CD4-positive, CD25-positive, alpha-beta regulatory T cell (primary cell): ENCODE data around the gene PPIP5K2. TPM values are rescaled to one million over a fixed set of nuclear protein-coding genes. Genes with fewer than 3 reads are reported as not detected.

Experiments used
- ATAC-seq, 2 donors: fragments of 150-1000 bp; cut with Tn5 transposase; one replicate each; pipeline ENCODE4 v1.10.0; 2021; ENCODE audit warnings: low read depth in 2 of 2, moderate number of reproducible peaks in 2 of 2, moderate library complexity in 1 of 2
- DNase-seq, 3 donors: peaks; one replicate each; pipeline versions ENCODE4 v3.0.0 to v3.0.0-alpha.2; 2012 to 2022; ENCODE audit warnings: mixed read lengths in 1 of 3
- H3K27ac ChIP-seq: one replicate; pipeline ENCODE4 v1.7.0; 2013; ENCODE audit warnings: mild to moderate bottlenecking, low read length; ENCODE audit not compliant: insufficient read depth, poor library complexity, severe bottlenecking
- H3K27me3 ChIP-seq: one replicate; pipeline ENCODE4 v1.7.0; 2013; ENCODE audit warnings: low read length; ENCODE audit not compliant: control insufficient read depth, insufficient read depth
- H3K36me3 ChIP-seq: one replicate; pipeline ENCODE4 v1.7.0; 2013; ENCODE audit warnings: mild to moderate bottlenecking, low read length, moderate library complexity; ENCODE audit not compliant: control insufficient read depth, insufficient read depth
- H3K4me1 ChIP-seq: 2 replicates; pipeline ENCODE4 v1.7.0; 2013; ENCODE audit warnings: mild to moderate bottlenecking, low read length; ENCODE audit not compliant: insufficient read depth, control insufficient read depth, poor library complexity, severe bottlenecking
- H3K4me3 ChIP-seq: one replicate; pipeline ENCODE4 v1.7.0; 2013; ENCODE audit warnings: low read depth, mild to moderate bottlenecking, low read length, moderate library complexity
- H3K9me3 ChIP-seq, 2 experiments: 1 replicate in 1 of 2; 2 replicates in 1 of 2; pipeline ENCODE4 v1.7.0; 2013; ENCODE audit warnings: low read length in 2 of 2, mild to moderate bottlenecking in 1 of 2, moderate library complexity in 1 of 2; ENCODE audit not compliant: control insufficient read depth in 2 of 2
- H3K27ac Mint-ChIP-seq, 3 donors: one replicate each; pipeline ENCODE4 v1.8.0; 2020 to 2022; ENCODE audit warnings: mild to moderate bottlenecking in 3 of 3, mixed read lengths in 3 of 3, moderate library complexity in 2 of 3
- H3K27me3 Mint-ChIP-seq: one replicate; pipeline ENCODE4 v1.8.0; 2022; ENCODE audit warnings: mild to moderate bottlenecking, mixed read lengths
- H3K36me3 Mint-ChIP-seq: one replicate; pipeline ENCODE4 v1.8.0; 2020; ENCODE audit warnings: mixed read lengths
- H3K4me1 Mint-ChIP-seq, 4 donors: one replicate each; pipeline ENCODE4 v1.8.0; 2020 to 2022; ENCODE audit warnings: mixed read lengths in 4 of 4, mild to moderate bottlenecking in 1 of 4
- H3K4me3 Mint-ChIP-seq, 4 donors: one replicate each; pipeline ENCODE4 v1.8.0; 2020 to 2022; ENCODE audit warnings: mild to moderate bottlenecking in 4 of 4, mixed read lengths in 4 of 4, moderate library complexity in 3 of 4
- H3K9me3 Mint-ChIP-seq, 7 donors: one replicate each; pipeline ENCODE4 v1.8.0; 2020 to 2022; ENCODE audit warnings: mixed read lengths in 7 of 7, mild to moderate bottlenecking in 3 of 7, moderate library complexity in 2 of 7
- polyA plus RNA-seq, 4 donors: library from polyadenylated mRNA; unstranded; fragments of 300-500 nt; fragmentation: Illumina TruSeq; gene quantifications; one replicate each; pipeline ENCODE4 v1.2.3, GENCODE V29; 2021
- total RNA-seq: library from RNA; stranded (reverse); gene quantifications from one replicate; pipeline ENCODE4 v1.2.3, GENCODE V29; 2022

PPIP5K2 gene
- total and polyA plus RNA-seq, 5 donors from 2014 or later: 23.9 to 47.5 (median 24.3) TPM

DNA sequence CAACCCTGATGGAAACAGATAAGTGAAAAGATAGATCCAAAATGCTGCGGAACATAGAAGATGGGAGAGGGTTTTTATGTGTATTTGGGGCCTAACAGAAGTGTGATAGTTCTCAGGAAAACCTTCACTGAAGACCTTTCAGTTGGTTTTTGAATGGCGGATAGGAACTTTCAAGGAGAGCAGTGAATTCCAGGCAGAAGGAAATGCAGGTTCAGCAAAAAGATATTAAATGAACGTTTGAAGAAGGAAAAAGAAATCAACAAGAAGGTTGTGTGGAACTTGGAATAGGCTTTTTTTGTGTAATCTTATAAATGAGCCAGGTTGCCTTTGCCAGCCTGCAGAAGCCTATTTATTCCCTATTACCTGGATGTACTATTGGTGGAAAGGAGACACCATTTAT, 2.1 kb downstream of the PPIP5K2 start:
- peaks cover 0 to 2% (median 0%) of the 10 kb centered on the region in 7 donors for H3K9me3 Mint-ChIP-seq

DNA sequence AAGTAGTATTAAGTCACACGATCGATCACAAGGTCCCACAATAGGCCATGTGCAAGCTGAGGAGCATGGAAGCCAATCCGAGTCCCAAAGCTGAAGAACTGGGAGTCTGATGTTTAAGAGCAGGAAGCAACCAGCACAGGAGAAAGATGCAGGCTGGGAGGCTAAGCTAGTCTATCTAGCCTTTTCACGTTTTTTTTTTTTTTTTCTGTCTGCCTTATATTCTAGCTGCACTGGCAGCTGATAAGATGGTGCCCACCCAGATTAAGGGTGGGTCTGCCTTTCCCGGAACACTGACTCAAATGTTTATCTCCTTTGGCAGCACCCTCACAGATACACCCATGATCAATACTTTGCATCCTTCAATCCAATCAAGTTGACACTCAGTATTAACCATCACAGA, 6.5 kb downstream of the PPIP5K2 start:
- Mint-ChIP-seq H3K9me3 (peaks cover 0 to 2% (median 0%) of the 10 kb centered on the region in 7 donors), H3K27me3 (no peaks in the 10 kb centered on the region), H3K4me3 (no peak overlapping the region), H3K4me1 (peaks cover 27 to 74% (median 61%) of the 10 kb centered on the region in 4 donors), H3K27ac (peak overlapping the region in 1 of 3 donors; percentile 59), H3K36me3 (peaks cover 19% of the 10 kb centered on the region)
- H3K27me3 ChIP-seq: no peaks in the 10 kb centered on the region
- DNase-seq: no peak
- peaks cover 22% of the 10 kb centered on the region for H3K4me1 ChIP-seq
- peaks cover 5% of the 10 kb centered on the region for H3K36me3 ChIP-seq
- no peaks in the 10 kb centered on the region for H3K9me3 ChIP-seq
- ATAC-seq: no peak
- no peak overlapping the region for H3K4me3 ChIP-seq
- no peak overlapping the region for H3K27ac ChIP-seq

More for the DNA sequence above, 2.1 kb downstream of the PPIP5K2 start:
- H3K9me3 ChIP-seq: no peaks in the 10 kb centered on the region
- peaks cover 38% of the 10 kb centered on the region for H3K4me1 ChIP-seq
- no peak for DNase-seq
- no peak overlapping the region for H3K27ac ChIP-seq
- Mint-ChIP-seq H3K4me1 (peaks cover 34 to 77% (median 65%) of the 10 kb centered on the region in 4 donors), H3K27ac (peak overlapping the region in 2 of 3 donors; percentile 11 to 64), H3K27me3 (peaks cover 6% of the 10 kb centered on the region), H3K4me3 (peak overlapping the region; percentile 6 to 99 (median 78)), H3K36me3 (peaks cover 5% of the 10 kb centered on the region)
- no peak for ATAC-seq
- no peaks in the 10 kb centered on the region for H3K27me3 ChIP-seq
- no peaks in the 10 kb centered on the region for H3K36me3 ChIP-seq
- H3K4me3 ChIP-seq: peak overlapping the region; percentile 96

DNA sequence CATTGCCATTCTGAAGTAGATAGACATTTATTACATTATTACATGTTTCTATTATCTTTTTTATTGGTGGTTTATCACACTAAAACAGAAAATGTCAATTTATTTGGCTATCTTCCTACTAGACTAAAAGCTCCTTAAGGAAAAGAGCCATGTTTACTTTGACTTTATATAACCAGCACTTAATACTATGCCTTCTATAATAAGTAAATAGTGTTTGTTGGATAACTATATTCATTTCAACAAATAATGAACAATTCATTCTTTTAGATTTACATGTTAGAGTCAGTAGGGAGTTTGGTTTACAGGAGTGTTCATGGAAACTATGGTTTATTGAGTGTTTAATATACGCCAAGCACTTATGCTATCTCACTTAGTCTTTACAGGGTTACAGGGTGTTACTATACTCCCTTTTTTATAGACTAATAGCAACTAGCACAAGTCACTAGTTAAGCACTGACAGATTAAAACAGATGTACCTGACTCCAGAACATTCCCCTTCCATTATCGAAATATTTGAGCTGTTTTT, 7.3 kb downstream of the PPIP5K2 start:
- H3K4me3 ChIP-seq: no peak overlapping the region
- peaks cover 5% of the 10 kb centered on the region for H3K36me3 ChIP-seq
- Mint-ChIP-seq H3K4me1 (peaks cover 29 to 69% (median 55%) of the 10 kb centered on the region in 4 donors), H3K9me3 (peaks cover 0 to 2% (median 0%) of the 10 kb centered on the region in 7 donors), H3K27ac (no peak overlapping the region), H3K27me3 (no peaks in the 10 kb centered on the region), H3K4me3 (no peak overlapping the region), H3K36me3 (peaks cover 25% of the 10 kb centered on the region)
- ATAC-seq (no peak), DNase-seq (no peak)
- peaks cover 16% of the 10 kb centered on the region for H3K4me1 ChIP-seq
- H3K27ac ChIP-seq: no peak overlapping the region
- H3K27me3 ChIP-seq: no peaks in the 10 kb centered on the region
- H3K9me3 ChIP-seq: no peaks in the 10 kb centered on the region

DNA sequence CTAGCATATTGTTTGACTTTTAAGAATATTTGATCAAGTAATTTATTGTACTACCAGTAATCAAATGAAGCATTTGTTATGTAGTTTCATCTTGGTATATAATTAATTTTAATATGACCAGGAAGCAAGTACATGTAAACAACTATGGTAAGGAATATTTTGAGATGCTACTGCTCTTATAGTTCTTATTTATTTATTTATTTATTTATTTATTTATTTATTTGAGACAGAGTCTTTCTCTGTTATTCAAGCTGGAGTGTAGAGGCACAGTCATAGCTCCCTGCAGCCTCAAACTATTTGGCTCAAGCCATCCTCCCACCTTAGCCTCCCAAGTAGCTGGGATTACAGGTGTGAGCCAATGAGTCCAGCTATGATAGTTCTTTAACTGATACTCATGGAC, 8.1 kb downstream of the PPIP5K2 start:
- ATAC-seq (no peak), DNase-seq (no peak)
- Mint-ChIP-seq H3K36me3 (peaks cover 25% of the 10 kb centered on the region), H3K4me1 (peaks cover 28 to 66% (median 54%) of the 10 kb centered on the region in 4 donors), H3K9me3 (peaks cover 0 to 2% (median 0%) of the 10 kb centered on the region in 7 donors), H3K27ac (no peak overlapping the region), H3K27me3 (no peaks in the 10 kb centered on the region), H3K4me3 (no peak overlapping the region)
- Histone ChIP-seq H3K27ac (no peak overlapping the region), H3K36me3 (peaks cover 5% of the 10 kb centered on the region), H3K9me3 (no peaks in the 10 kb centered on the region), H3K27me3 (no peaks in the 10 kb centered on the region), H3K4me3 (no peak overlapping the region), H3K4me1 (peaks cover 13% of the 10 kb centered on the region)

- Mint-ChIP-seq H3K27me3 (no peaks in the 10 kb centered on the region), H3K4me1 (peaks cover 18 to 47% (median 38%) of the 10 kb centered on the region in 4 donors), H3K27ac (peak overlapping the region in 1 of 3 donors; percentile 35), H3K36me3 (peaks cover 22% of the 10 kb centered on the region), H3K4me3 (no peak overlapping the region), H3K9me3 (no peaks in the 10 kb centered on the region)
- H3K4me1 ChIP-seq: peaks cover 5% of the 10 kb centered on the region
- peaks cover 8% of the 10 kb centered on the region for H3K36me3 ChIP-seq
- no peak overlapping the region for H3K4me3 ChIP-seq
- no peaks in the 10 kb centered on the region for H3K9me3 ChIP-seq
- H3K27me3 ChIP-seq: no peaks in the 10 kb centered on the region
- DNase-seq (no peak), ATAC-seq (no peak)
- H3K27ac ChIP-seq: no peak overlapping the region
Observed at GRCh38 chr5:103132684-103133083, 12.6 kb downstream of the PPIP5K2 start.

DNA sequence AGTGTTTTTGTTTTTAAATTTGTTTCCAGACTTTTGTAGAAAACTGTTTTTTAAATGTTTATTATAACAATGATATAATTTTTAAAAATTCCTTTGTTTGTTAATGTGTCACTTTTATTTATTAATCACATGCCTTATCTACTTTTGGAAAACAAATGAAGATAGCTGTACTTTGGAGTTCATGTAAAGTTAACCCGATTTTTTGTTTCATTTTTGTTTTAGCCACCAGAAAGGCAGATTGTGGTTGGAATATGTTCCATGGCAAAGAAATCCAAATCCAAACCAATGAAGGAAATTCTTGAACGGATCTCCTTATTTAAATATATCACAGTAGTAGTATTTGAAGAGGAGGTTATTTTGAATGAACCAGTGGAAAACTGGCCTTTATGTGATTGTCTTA, 13.1 kb downstream of the PPIP5K2 start:
- no peak overlapping the region for H3K4me3 Mint-ChIP-seq
- Histone ChIP-seq H3K4me3 (no peak overlapping the region), H3K27ac (no peak overlapping the region), H3K4me1 (peaks cover 5% of the 10 kb centered on the region), H3K36me3 (peaks cover 8% of the 10 kb centered on the region), H3K27me3 (no peaks in the 10 kb centered on the region), H3K9me3 (no peaks in the 10 kb centered on the region)
- H3K27ac Mint-ChIP-seq: peak overlapping the region in 1 of 3 donors; percentile 28
- H3K4me1 Mint-ChIP-seq: peaks cover 18 to 44% (median 35%) of the 10 kb centered on the region in 4 donors
- no peaks in the 10 kb centered on the region for H3K27me3 Mint-ChIP-seq
- ATAC-seq: no peak
- no peaks in the 10 kb centered on the region for H3K9me3 Mint-ChIP-seq
- peaks cover 22% of the 10 kb centered on the region for H3K36me3 Mint-ChIP-seq
- DNase-seq: no peak

DNA sequence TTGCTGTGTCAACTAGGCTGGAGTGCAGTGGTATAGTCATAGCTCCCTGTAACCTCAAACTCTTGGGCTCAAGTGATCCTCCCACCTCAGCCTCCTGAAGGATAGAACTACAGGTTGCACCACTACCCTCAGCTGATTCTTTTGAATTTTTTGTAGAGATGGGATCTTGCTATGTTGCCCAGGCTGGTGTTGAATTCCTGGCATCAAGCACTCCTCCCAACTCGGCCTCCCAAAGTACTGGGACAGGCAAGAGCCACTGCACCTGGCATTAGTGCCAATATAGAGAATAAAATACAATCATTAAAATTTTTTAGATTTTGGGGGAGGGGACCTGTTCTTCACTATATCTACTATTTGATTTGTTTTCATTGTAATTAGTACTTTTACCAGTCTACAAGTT, 15.4 kb downstream of the PPIP5K2 start:
- H3K27me3 Mint-ChIP-seq: no peaks in the 10 kb centered on the region
- DNase-seq: no peak
- Histone ChIP-seq H3K4me1 (peaks cover 5% of the 10 kb centered on the region), H3K27me3 (no peaks in the 10 kb centered on the region), H3K27ac (no peak overlapping the region), H3K4me3 (no peak overlapping the region), H3K36me3 (peaks cover 13% of the 10 kb centered on the region), H3K9me3 (no peaks in the 10 kb centered on the region)
- H3K27ac Mint-ChIP-seq: no peak overlapping the region
- H3K36me3 Mint-ChIP-seq: peaks cover 25% of the 10 kb centered on the region
- no peak overlapping the region for H3K4me3 Mint-ChIP-seq
- no peak for ATAC-seq
- H3K4me1 Mint-ChIP-seq: peaks cover 19 to 36% (median 29%) of the 10 kb centered on the region in 4 donors
- no peaks in the 10 kb centered on the region for H3K9me3 Mint-ChIP-seq

GRCh38 chr5:103138202-103138690, 18.1 kb downstream of the PPIP5K2 start:
- no peaks in the 10 kb centered on the region for H3K27me3 Mint-ChIP-seq
- no peak overlapping the region for H3K4me3 Mint-ChIP-seq
- H3K27me3 ChIP-seq: no peaks in the 10 kb centered on the region
- no peak overlapping the region for H3K4me3 ChIP-seq
- DNase-seq (no peak), ATAC-seq (no peak)
- H3K27ac ChIP-seq: no peak overlapping the region
- H3K9me3 Mint-ChIP-seq: no peaks in the 10 kb centered on the region
- H3K27ac Mint-ChIP-seq: no peak overlapping the region
- peaks cover 6 to 21% (median 13%) of the 10 kb centered on the region in 4 donors for H3K4me1 Mint-ChIP-seq
- peaks cover 22% of the 10 kb centered on the region for H3K36me3 Mint-ChIP-seq
- H3K9me3 ChIP-seq: no peaks in the 10 kb centered on the region
- H3K4me1 ChIP-seq: no peaks in the 10 kb centered on the region
- H3K36me3 ChIP-seq: peaks cover 13% of the 10 kb centered on the region
